Fibroblast of skin of left biceps (primary cell): Measurements from ENCODE around the gene TIMMDC1.
"Not testable (repeated sequence)": the region's sequence is repeated elsewhere in the genome, so short reads cannot be mapped to it uniquely, and the experiment has no call there.

Source experiments
- DNase-seq, 2 experiments: peaks; one replicate each; pipeline ENCODE4 v3.0.0-alpha.2; 2013; ENCODE audit warnings: low read depth in 2 of 2

TIMMDC1 gene

GRCh38 chr3:119510690-119511089, 12.3 kb downstream of the TIMMDC1 start:
- DNase-seq: no peak

- no peak for DNase-seq
Measured at GRCh38 chr3:119514637-119515036, 16.3 kb downstream of the TIMMDC1 start.

GRCh38 chr3:119517112-119517511, 18.8 kb downstream of the TIMMDC1 start:
- no peak for DNase-seq

- DNase-seq: no peak
Measured at GRCh38 chr3:119518026-119518425, 19.7 kb downstream of the TIMMDC1 start.

- no peak for DNase-seq
Measured at GRCh38 chr3:119524931-119525662, 26.8 kb downstream of the TIMMDC1 start.

GRCh38 chr3:119527714-119528113, 29.4 kb downstream of the TIMMDC1 start:
- no peak for DNase-seq

- peak; percentile 50 to 52 for DNase-seq
Measured at GRCh38 chr3:119529883-119530282, 31.5 kb downstream of the TIMMDC1 start.

GRCh38 chr3:119530456-119530855, 32.1 kb downstream of the TIMMDC1 start:
- no peak for DNase-seq

- DNase-seq: no peak
Measured at GRCh38 chr3:119531151-119531550, 32.8 kb downstream of the TIMMDC1 start.

- no peak for DNase-seq
Measured at GRCh38 chr3:119534296-119534695, 35.9 kb downstream of the TIMMDC1 start.

- DNase-seq: no peak
Measured at GRCh38 chr3:119536757-119537156, 38.4 kb downstream of the TIMMDC1 start.

- no peak for DNase-seq
Measured at GRCh38 chr3:119538772-119539171, 40.4 kb downstream of the TIMMDC1 start.

GRCh38 chr3:119541547-119541946, 43.2 kb downstream of the TIMMDC1 start:
- DNase-seq: no peak

GRCh38 chr3:119542168-119542767, 43.9 kb downstream of the TIMMDC1 start:
- DNase-seq: no peak

GRCh38 chr3:119543147-119543546, 44.8 kb downstream of the TIMMDC1 start:
- DNase-seq: no peak

GRCh38 chr3:119547227-119547626, 48.9 kb downstream of the TIMMDC1 start:
- DNase-seq: no peak

- no peak for DNase-seq
Measured at GRCh38 chr3:119548341-119548740, 50.0 kb downstream of the TIMMDC1 start.

GRCh38 chr3:119550192-119550910, 52.0 kb downstream of the TIMMDC1 start:
- no peak for DNase-seq

GRCh38 chr3:119551598-119551997, 53.3 kb downstream of the TIMMDC1 start:
- DNase-seq: no peak

- not testable (repeated sequence) for DNase-seq
Measured at GRCh38 chr3:119552928-119553327, 54.6 kb downstream of the TIMMDC1 start.

- no peak for DNase-seq
Measured at GRCh38 chr3:119553823-119554415, 55.6 kb downstream of the TIMMDC1 start.

GRCh38 chr3:119555309-119555735, 57.0 kb downstream of the TIMMDC1 start:
- DNase-seq: no peak
